H9 (cell line): ENCODE data around the gene SLC12A9. TPM values are rescaled to one million over a fixed set of nuclear protein-coding genes. Genes with fewer than 3 reads are reported as not detected.

ENCODE experiments used
- DNase-seq: peaks from one replicate; pipeline ENCODE4 v3.0.0-alpha.2; 2017
- H2AFZ ChIP-seq: one replicate; pipeline ENCODE4 v1.6.1; 2013; ENCODE audit warnings: mild to moderate bottlenecking, low read length, control low read depth, moderate library complexity
- H2AK5ac ChIP-seq: 2 replicates; pipeline ENCODE4 v1.6.1; 2013; ENCODE audit warnings: low read length, control low read depth, mixed read lengths; ENCODE audit not compliant: insufficient read length
- H2BK120ac ChIP-seq: one replicate; pipeline ENCODE4 v1.6.1; 2013; ENCODE audit warnings: low read depth, mild to moderate bottlenecking, low read length, control low read depth, inconsistent platforms; ENCODE audit not compliant: poor library complexity, severe bottlenecking
- H2BK12ac ChIP-seq: 2 replicates; pipeline ENCODE4 v1.6.1; 2013; ENCODE audit warnings: low read length, control low read depth, mixed read lengths, low read depth; ENCODE audit not compliant: insufficient read length
- H2BK15ac ChIP-seq: 2 replicates; pipeline ENCODE4 v1.6.1; 2013; ENCODE audit warnings: low read depth, low read length, control low read depth
- H2BK20ac ChIP-seq: one replicate; pipeline ENCODE4 v1.6.1; 2013; ENCODE audit warnings: low read depth, mild to moderate bottlenecking, low read length, control low read depth, inconsistent platforms; ENCODE audit not compliant: poor library complexity, severe bottlenecking
- H2BK5ac ChIP-seq: 2 replicates; pipeline ENCODE4 v1.6.1; 2013; ENCODE audit warnings: low read length, control low read depth, mixed read lengths; ENCODE audit not compliant: insufficient read length
- H3K14ac ChIP-seq: 2 replicates; pipeline ENCODE4 v1.6.1; 2013; ENCODE audit warnings: low read length, control low read depth; ENCODE audit not compliant: insufficient read depth
- H3K18ac ChIP-seq: 2 replicates; pipeline ENCODE4 v1.6.1; 2013; ENCODE audit warnings: low read depth, mild to moderate bottlenecking, mixed read lengths, low read length, control low read depth; ENCODE audit not compliant: insufficient read length
- H3K23ac ChIP-seq: 2 replicates; pipeline ENCODE4 v1.6.1; 2013; ENCODE audit warnings: low read length, control low read depth, mixed read lengths, low read depth; ENCODE audit not compliant: insufficient read length
- H3K23me2 ChIP-seq: 2 replicates; pipeline ENCODE4 v1.6.1; 2013; ENCODE audit warnings: low read depth, mild to moderate bottlenecking, mixed read lengths, low read length, control low read depth; ENCODE audit not compliant: insufficient read length, poor library complexity, severe bottlenecking
- H3K27ac ChIP-seq: 2 replicates; pipeline ENCODE4 v1.5.1; 2013; ENCODE audit warnings: low read length, control low read depth, mixed read lengths, low read depth; ENCODE audit not compliant: insufficient read length
- H3K27me3 ChIP-seq: 2 replicates; pipeline ENCODE4 v1.6.1; 2013; ENCODE audit warnings: low read length, control low read depth, inconsistent platforms; ENCODE audit not compliant: insufficient read depth
- H3K4ac ChIP-seq: 2 replicates; pipeline ENCODE4 v1.6.1; 2013; ENCODE audit warnings: low read depth, mild to moderate bottlenecking, control low read depth, inconsistent platforms, low read length, moderate library complexity
- H3K4me1 ChIP-seq: 2 replicates; pipeline ENCODE4 v1.6.1; 2013; ENCODE audit warnings: low read length, control low read depth, inconsistent platforms; ENCODE audit not compliant: insufficient read depth
- H3K4me2 ChIP-seq: 2 replicates; pipeline ENCODE4 v1.6.1; 2013; ENCODE audit warnings: low read length, control low read depth, mixed read lengths; ENCODE audit not compliant: insufficient read length, insufficient read depth
- H3K56ac ChIP-seq: 2 replicates; pipeline ENCODE4 v1.6.1; 2013; ENCODE audit warnings: low read depth, mild to moderate bottlenecking, mixed read lengths, low read length, control low read depth; ENCODE audit not compliant: insufficient read length
- H3K79me1 ChIP-seq: 2 replicates; pipeline ENCODE4 v1.6.1; 2013; ENCODE audit warnings: low read depth, mild to moderate bottlenecking, moderate library complexity, low read length, control low read depth, inconsistent platforms; ENCODE audit not compliant: insufficient read depth, poor library complexity, severe bottlenecking
- H3K79me2 ChIP-seq: 2 replicates; pipeline ENCODE4 v1.6.1; 2013; ENCODE audit warnings: low read length, control low read depth, inconsistent platforms; ENCODE audit not compliant: insufficient read depth
- H3K9ac ChIP-seq: 2 replicates; pipeline ENCODE4 v1.6.1; 2013; ENCODE audit warnings: low read length, control low read depth, mixed read lengths; ENCODE audit not compliant: insufficient read length; ENCODE audit errors: extremely low read depth
- H3K9me3 ChIP-seq: one replicate; pipeline ENCODE4 v1.6.1; 2013; ENCODE audit warnings: low read depth, low read length, inconsistent platforms; ENCODE audit not compliant: control insufficient read depth
- H3T11ph ChIP-seq: one replicate; pipeline ENCODE4 v1.6.1; 2013; ENCODE audit warnings: mild to moderate bottlenecking, low read length, control low read depth, inconsistent platforms
- H4K20me1 ChIP-seq: one replicate; pipeline ENCODE4 v1.6.1; 2013; ENCODE audit not compliant: control insufficient read depth, insufficient read length, insufficient read depth
- H4K5ac ChIP-seq: 2 replicates; pipeline ENCODE4 v1.6.1; 2013; ENCODE audit warnings: low read depth, mild to moderate bottlenecking, mixed read lengths, low read length, control low read depth; ENCODE audit not compliant: insufficient read length
- H4K8ac ChIP-seq: replicated peaks from 2 replicates; pipeline ENCODE4 v1.6.1; 2013; ENCODE audit warnings: low read length, control low read depth, mixed read lengths, low read depth; ENCODE audit not compliant: insufficient read length
- H4K91ac ChIP-seq: 2 replicates; pipeline ENCODE4 v1.6.1; 2013; ENCODE audit warnings: low read depth, mild to moderate bottlenecking, moderate library complexity, mixed read lengths, low read length, control low read depth; ENCODE audit not compliant: insufficient read length
- H3K27ac Mint-ChIP-seq, 3 experiments: 2 replicates in 2 of 3; 3 replicates in 1 of 3; pipeline ENCODE4 v1.8.0; 2020 to 2021; ENCODE audit warnings: mixed read lengths in 3 of 3, mild to moderate bottlenecking in 1 of 3, moderate library complexity in 1 of 3
- H3K27me3 Mint-ChIP-seq: 2 replicates; pipeline ENCODE4 v1.8.0; 2021; ENCODE audit warnings: low read depth, mild to moderate bottlenecking, moderate library complexity, mixed read lengths
- H3K36me3 Mint-ChIP-seq, 3 experiments: 2 replicates in 2 of 3; 3 replicates in 1 of 3; pipeline ENCODE4 v1.8.0; 2020 to 2021; ENCODE audit warnings: low read depth in 3 of 3, mixed read lengths in 3 of 3; ENCODE audit not compliant: insufficient read depth in 1 of 3
- H3K4me1 Mint-ChIP-seq, 2 experiments: 2 replicates each; pipeline ENCODE4 v1.8.0; 2020; ENCODE audit warnings: mixed read lengths in 2 of 2
- H3K4me3 Mint-ChIP-seq, 2 experiments: 2 replicates in 1 of 2; 3 replicates in 1 of 2; pipeline ENCODE4 v1.8.0; 2020 to 2021; ENCODE audit warnings: mild to moderate bottlenecking in 2 of 2, mixed read lengths in 2 of 2, moderate library complexity in 1 of 2
- H3K9me3 Mint-ChIP-seq, 2 experiments: 2 replicates in 1 of 2; 3 replicates in 1 of 2; pipeline ENCODE4 v1.8.0; 2020; ENCODE audit warnings: mild to moderate bottlenecking in 2 of 2, mixed read lengths in 2 of 2, moderate library complexity in 1 of 2
- CTCF ChIP-seq: fragments of 200-600 bp; sonication (generic); conservative IDR thresholded peaks from 3 replicates; pipeline ENCODE4 v1.8.0; 2021; ENCODE audit warnings: antibody characterized with exemption, mild to moderate bottlenecking
- WGBS: extraction: QIAGEN DNeasy Blood & Tissue Kit; methylation state at CpG from one replicate; pipeline ENCODE4 v1.1.7; 2013; ENCODE audit warnings: missing lambda C conversion rate, low lambda C conversion rate, mixed read lengths; ENCODE audit not compliant: insufficient read length; ENCODE audit errors: extremely low coverage; 5-methylcytosine and 5-hydroxymethylcytosine counted together
- total RNA-seq: library from RNA; stranded (reverse); gene quantifications from 2 replicates; pipeline ENCODE4 v1.2.1, GENCODE V29; 2021

The SLC12A9 gene
- total RNA-seq, 1 experiment from 2014 or later: 43.0 TPM

- H3K18ac ChIP-seq: no peak overlapping the region
- H3K9ac ChIP-seq: no peak overlapping the region
- H3K27me3 Mint-ChIP-seq: no peaks in the 10 kb centered on the region; the same call in 1 of the 2 replicates
- H3K23me2 ChIP-seq: peaks cover 5% of the 10 kb centered on the region
- no peak overlapping the region for H4K5ac ChIP-seq
- peaks cover 37% of the 10 kb centered on the region; the same call in 1 of the 2 replicates for H3K79me2 ChIP-seq
- no peak overlapping the region for H4K91ac ChIP-seq
- H4K20me1 ChIP-seq: no peaks in the 10 kb centered on the region
- H2BK15ac ChIP-seq: no peak overlapping the region
- DNase-seq: no peak
- no peaks in the 10 kb centered on the region for H3K9me3 Mint-ChIP-seq
- no peak overlapping the region for H3K56ac ChIP-seq
- no peaks in the 10 kb centered on the region for H3K9me3 ChIP-seq
- no peak overlapping the region for H2BK12ac ChIP-seq
- no peak overlapping the region for H3K4ac ChIP-seq
- no peak overlapping the region for H2AFZ ChIP-seq
- no peak overlapping the region for H3K27ac ChIP-seq
- no peak overlapping the region for H2BK20ac ChIP-seq
- no peak overlapping the region for H2BK120ac ChIP-seq
- H3K36me3 Mint-ChIP-seq: peaks cover 63 to 95% (median 91%) of the 10 kb centered on the region in 3 experiments; a peak in 6 of 7 replicates
- WGBS: no CpG with 5 or more reads among the region's 7 CpGs
- no peak overlapping the region for H4K8ac ChIP-seq
- no peak for TF ChIP-seq CTCF
- H3K4me3 Mint-ChIP-seq: peak overlapping the region in 1 of 2 experiments; percentile 32; a peak in 2 of 5 replicates
- no peak overlapping the region for H2AK5ac ChIP-seq
- no peak overlapping the region for H3K4me2 ChIP-seq
- H3K4me1 ChIP-seq: no peaks in the 10 kb centered on the region; the same call in 1 of the 2 replicates
- H3K27ac Mint-ChIP-seq: no peak overlapping the region
- H3K4me1 Mint-ChIP-seq: peaks cover 28 to 32% of the 10 kb centered on the region in 2 experiments
- H3T11ph ChIP-seq: no peak overlapping the region
- H3K23ac ChIP-seq: no peak overlapping the region
- H3K14ac ChIP-seq: no peak overlapping the region
- H2BK5ac ChIP-seq: no peak overlapping the region
- H3K27me3 ChIP-seq: no peaks in the 10 kb centered on the region
- H3K79me1 ChIP-seq: peaks cover 6% of the 10 kb centered on the region
Observed at GRCh38 chr7:100878013-100878412, 25.5 kb downstream of the SLC12A9 start.
